ENCODE measurements around the gene EGFL8. TPM values are rescaled to one million over a fixed set of nuclear protein-coding genes. Genes with fewer than 3 reads are reported as not detected.

The EGFL8 gene
- total RNA-seq, 4 donors from 2014 or later = 2.6 to 79.4 (median 16.2) TPM

GRCh38 chr6:32175322-32175710 lies 10.9 kb downstream of the EGFL8 start:
- DNase-seq = no peak
- intact Hi-C loops (cut with DNase I; ENCODE audit: low total_unique reads) = no loop called here
- 10 to 16% methylated on average over 2 of the region's 2 CpGs for WGBS, 2 donors (ENCODE audit: low coverage in 1 of 2)
- in situ Hi-C loops (cut with MboI; ENCODE audit: low pct_ligation_motif_present in 1 of 4, low pct_unique_long_range_greater_than_20kb in 1 of 4, low sequenced_read_pairs in 3 of 4) = no loop called here
- peaks cover 25 to 54% (median 37%) of the 10 kb centered on the region in 4 donors for H3K4me1 ChIP-seq
- TF ChIP-seq POLR2AphosphoS5 (IDR thresholded peaks at IDR 0.05) (no peak), CTCF (IDR thresholded peaks at IDR 0.05) (no peak), EP300 (IDR thresholded peaks at IDR 0.05; ENCODE audit: low read depth) (no peak), POLR2A (IDR thresholded peaks at IDR 0.05) (no peak)
- peak overlapping the region; percentile 94 to 96 (median 94) for H3K27ac ChIP-seq
- H3K36me3 ChIP-seq = peaks cover 0 to 6% (median 0%) of the 10 kb centered on the region in 4 donors
- no peaks in the 10 kb centered on the region for H3K9me3 ChIP-seq
- H3K4me3 ChIP-seq = peak overlapping the region; percentile 67 to 91 (median 84)
- H3K27me3 ChIP-seq = no peaks in the 10 kb centered on the region

- TF ChIP-seq CTCF (IDR thresholded peaks at IDR 0.05) (no peak), EP300 (IDR thresholded peaks at IDR 0.05; ENCODE audit: low read depth) (no peak), POLR2AphosphoS5 (IDR thresholded peaks at IDR 0.05) (peak; percentile 72 to 87 (median 84)), POLR2A (IDR thresholded peaks at IDR 0.05) (peak; percentile 71)
- H3K27ac ChIP-seq = peak within 1 kb of the TSS; percentile 94 to 96 (median 94)
- 2% methylated on average over 9 to 20 of the region's 27 CpGs for WGBS, 2 donors (ENCODE audit: low coverage in 1 of 2)
- H3K9me3 ChIP-seq = no peaks in the 10 kb centered on the region
- peaks cover 0 to 6% (median 0%) of the 10 kb centered on the region in 4 donors for H3K36me3 ChIP-seq
- H3K4me3 ChIP-seq = peak within 1 kb of the TSS; percentile 67 to 91 (median 84)
- in situ Hi-C loops (cut with MboI; ENCODE audit: low pct_ligation_motif_present in 1 of 4, low pct_unique_long_range_greater_than_20kb in 1 of 4, low sequenced_read_pairs in 3 of 4) = no loop called here
- peak; percentile 98 for DNase-seq
- H3K27me3 ChIP-seq = no peaks in the 10 kb centered on the region
- H3K4me1 ChIP-seq = peaks cover 25 to 55% (median 37%) of the 10 kb centered on the region in 4 donors
- intact Hi-C loops (cut with DNase I; ENCODE audit: low total_unique reads) = no loop called here
These were observed 11.5 kb downstream of the EGFL8 start, which contains the start of gene AGPAT1 for GRCh38 chr6:32175711-32176475. AGPAT1 (minus strand) TSS chr6:32176084; CDS start chr6:32171496, 4,588 bp downstream.

GRCh38 chr6:32176476-32177182 lies 12.2 kb downstream of the EGFL8 start:
- Histone ChIP-seq H3K36me3 (peaks cover 0 to 6% (median 2%) of the 10 kb centered on the region in 4 donors), H3K4me1 (peaks cover 25 to 62% (median 37%) of the 10 kb centered on the region in 4 donors), H3K27ac (peak overlapping the region; percentile 94 to 96 (median 94)), H3K27me3 (no peaks in the 10 kb centered on the region), H3K4me3 (peak overlapping the region in 3 of 4 donors; percentile 77 to 91 (median 91)), H3K9me3 (no peaks in the 10 kb centered on the region)
- intact Hi-C loops (cut with DNase I; ENCODE audit: low total_unique reads) (no loop called here), in situ Hi-C loops (cut with MboI; ENCODE audit: low pct_ligation_motif_present in 1 of 4, low pct_unique_long_range_greater_than_20kb in 1 of 4, low sequenced_read_pairs in 3 of 4) (no loop called here)
- WGBS, 2 donors (ENCODE audit: low coverage in 1 of 2) = 35 to 36% methylated on average over 5 of the region's 5 CpGs
- TF ChIP-seq POLR2A (IDR thresholded peaks at IDR 0.05) (no peak), EP300 (IDR thresholded peaks at IDR 0.05; ENCODE audit: low read depth) (no peak), CTCF (IDR thresholded peaks at IDR 0.05) (no peak), POLR2AphosphoS5 (IDR thresholded peaks at IDR 0.05) (no peak)
- no peak for DNase-seq

GRCh38 chr6:32177183-32177787 lies 12.9 kb downstream of the EGFL8 start:
- Histone ChIP-seq H3K36me3 (peaks cover 0 to 6% (median 2%) of the 10 kb centered on the region in 4 donors), H3K27me3 (no peaks in the 10 kb centered on the region), H3K9me3 (no peaks in the 10 kb centered on the region), H3K4me1 (peaks cover 25 to 68% (median 38%) of the 10 kb centered on the region in 4 donors), H3K27ac (peak overlapping the region; percentile 94 to 96 (median 94)), H3K4me3 (peak overlapping the region; percentile 15 to 91 (median 84))
- no peak for DNase-seq
- intact Hi-C loops (cut with DNase I; ENCODE audit: low total_unique reads) (no loop called here), in situ Hi-C loops (cut with MboI; ENCODE audit: low pct_ligation_motif_present in 1 of 4, low pct_unique_long_range_greater_than_20kb in 1 of 4, low sequenced_read_pairs in 3 of 4) (no loop called here)
- TF ChIP-seq EP300 (IDR thresholded peaks at IDR 0.05; ENCODE audit: low read depth) (no peak), POLR2AphosphoS5 (IDR thresholded peaks at IDR 0.05) (peak; percentile 29 to 77 (median 48)), POLR2A (IDR thresholded peaks at IDR 0.05) (peak; percentile 53)
- WGBS, 2 donors (ENCODE audit: low coverage in 1 of 2) = 1 to 7% methylated on average over 10 to 20 of the region's 20 CpGs
